HepG2 (cell line): Measurements from ENCODE around the gene MT1F. TPM values are rescaled to one million over a fixed set of nuclear protein-coding genes. Genes with fewer than 3 reads are reported as not detected.

ENCODE experiments used
- ATF4 ChIP-seq, 2 experiments: fragments of 450-650 bp in 1 of 2; sonication (generic) in 1 of 2; formaldehyde crosslinking; IDR thresholded peaks; 2 replicates each; pipeline versions ENCODE4 v1.5.0 to v1.8.0; 2020 to 2022; ENCODE audit warnings: mild to moderate bottlenecking in 1 of 2, missing genetic modification reagents in 1 of 2
- CENPT ChIP-seq: sonication (generic); formaldehyde crosslinking; IDR thresholded peaks from 2 replicates; pipeline ENCODE4 v1.8.0; 2022; ENCODE audit warnings: low read depth, mild to moderate bottlenecking, moderate library complexity, missing genetic modification reagents
- DBP ChIP-seq: sonication (generic); formaldehyde crosslinking; IDR thresholded peaks from 2 replicates; pipeline ENCODE4 v1.4.0; 2020; ENCODE audit warnings: missing genetic modification reagents; ENCODE audit errors: not compliant biosample characterization
- DZIP1 ChIP-seq: sonication (generic); formaldehyde crosslinking; IDR thresholded peaks from 2 replicates; pipeline ENCODE4 v1.5.0; 2020; ENCODE audit warnings: mild to moderate bottlenecking, missing genetic modification reagents
- HIVEP1 ChIP-seq: sonication (generic); formaldehyde crosslinking; IDR thresholded peaks from 2 replicates; pipeline ENCODE4 v1.4.0; 2020; ENCODE audit warnings: mild to moderate bottlenecking, missing genetic modification reagents
- HNRNPK ChIP-seq: fragments of 200-400 bp; formaldehyde crosslinking; IDR thresholded peaks from 2 replicates; pipeline ENCODE4 v1.6.1; 2018; ENCODE audit warnings: low read length, low read depth, moderate library complexity, mild to moderate bottlenecking; ENCODE audit not compliant: poor library complexity, severe bottlenecking
- REXO4 ChIP-seq: sonication (generic); formaldehyde crosslinking; IDR thresholded peaks from 2 replicates; pipeline ENCODE4 v1.8.0; 2022; ENCODE audit warnings: missing genetic modification reagents, mild to moderate bottlenecking, borderline replicate concordance
- SALL2 ChIP-seq: sonication (generic); formaldehyde crosslinking; IDR thresholded peaks from 2 replicates; pipeline ENCODE4 v1.8.1; 2023; ENCODE audit warnings: mild to moderate bottlenecking, missing genetic modification reagents, inconsistent platforms
- SMAD9 ChIP-seq: sonication (generic); formaldehyde crosslinking; IDR thresholded peaks from 2 replicates; pipeline ENCODE4 v1.5.1; 2020; ENCODE audit warnings: mild to moderate bottlenecking, missing genetic modification reagents
- TCF7 ChIP-seq: sonication (generic); IDR thresholded peaks from 2 replicates; pipeline ENCODE4 v1.6.1; 2016; ENCODE audit warnings: antibody characterized with exemption, low read depth
- TGIF2 ChIP-seq: IDR thresholded peaks from 2 replicates; pipeline ENCODE4 v1.6.1; 2016; ENCODE audit warnings: control low read depth, missing compliant biosample characterization
- ZBTB39 ChIP-seq: sonication (generic); formaldehyde crosslinking; IDR thresholded peaks from 2 replicates; pipeline ENCODE4 v1.5.0; 2020; ENCODE audit warnings: missing genetic modification reagents
- ZBTB7A ChIP-seq: sonication (generic); formaldehyde crosslinking; IDR thresholded peaks from 2 replicates; pipeline ENCODE4 v1.8.0; 2022; ENCODE audit warnings: mild to moderate bottlenecking, missing genetic modification reagents
- ZFP82 ChIP-seq: sonication (generic); formaldehyde crosslinking; IDR thresholded peaks from 2 replicates; pipeline ENCODE4 v1.5.1; 2020; ENCODE audit warnings: mild to moderate bottlenecking, missing genetic modification reagents, borderline replicate concordance
- ZNF275 ChIP-seq: sonication (generic); formaldehyde crosslinking; IDR thresholded peaks from 2 replicates; pipeline ENCODE4 v1.8.0; 2022; ENCODE audit warnings: missing genetic modification reagents, mild to moderate bottlenecking, inconsistent platforms, borderline replicate concordance
- ZNF354B ChIP-seq: sonication (generic); formaldehyde crosslinking; IDR thresholded peaks from 2 replicates; pipeline ENCODE4 v1.8.0; 2022; ENCODE audit warnings: mild to moderate bottlenecking, missing genetic modification reagents
- ZNF367 ChIP-seq: sonication (generic); formaldehyde crosslinking; IDR thresholded peaks from 2 replicates; pipeline ENCODE4 v1.4.0; 2020; ENCODE audit warnings: missing genetic modification reagents, borderline replicate concordance
- ZNF572 ChIP-seq: sonication (generic); formaldehyde crosslinking; IDR thresholded peaks from 2 replicates; pipeline ENCODE4 v1.5.1; 2020; ENCODE audit warnings: mild to moderate bottlenecking, missing genetic modification reagents
- polyA plus RNA-seq, 8 experiments: library from polyadenylated mRNA; depleted of rRNA in 3 of 8; stranded (reverse) in 7 of 8; unstranded in 1 of 8; fragments of >200 nt; fragmentation: Illumina TruSeq in 4 of 8; extraction: Trizol in 4 of 8; gene quantifications; 2 replicates each; pipeline versions ENCODE4 v1.2.1 to v1.2.3, GENCODE V29; 2011 to 2016; ENCODE audit warnings: low read depth in 4 of 8, missing spikeins in 1 of 8, mixed read lengths in 1 of 8; ENCODE audit not compliant: insufficient read depth in 1 of 8
- total RNA-seq, 5 experiments: library from RNA; depleted of rRNA; stranded (reverse); fragments of >200 nt; fragmentation: Illumina TruSeq; extraction: Trizol; gene quantifications; 2 replicates each; pipeline ENCODE4 v1.2.3, GENCODE V29; 2016; ENCODE audit warnings: low read depth in 1 of 5

The MT1F gene
- total and polyA plus RNA-seq, 2 of the 13 experiments (the other 11 are each of a cell fraction or from before 2014, with no cell fraction given): 1.9 to 169 TPM

- no peak for TF ChIP-seq DBP
- TF ChIP-seq REXO4 (CRISPR knock-in tag): no peak
- no peak for TF ChIP-seq ZNF275 (CRISPR knock-in tag)
- TF ChIP-seq CENPT (CRISPR knock-in tag): no peak
- no peak for TF ChIP-seq TCF7
- no peak for TF ChIP-seq TGIF2 (CRISPR knock-in tag)
- TF ChIP-seq ZBTB39 (CRISPR knock-in tag): no peak
- no peak for TF ChIP-seq ZNF367 (CRISPR knock-in tag)
- TF ChIP-seq ZBTB7A (CRISPR knock-in tag): no peak
- TF ChIP-seq HNRNPK: no peak
- TF ChIP-seq HIVEP1 (CRISPR knock-in tag): no peak
- TF ChIP-seq ATF4 (CRISPR knock-in tag; IDR thresholded peaks at IDR 0.05): no peak
- no peak for TF ChIP-seq ZNF572 (CRISPR knock-in tag)
- TF ChIP-seq DZIP1 (CRISPR knock-in tag): no peak
- TF ChIP-seq SMAD9 (CRISPR knock-in tag): no peak
- no peak; the same call in 1 of the 2 replicates for TF ChIP-seq SALL2 (CRISPR knock-in tag)
- TF ChIP-seq ZFP82 (CRISPR knock-in tag): no peak
- no peak for TF ChIP-seq ZNF354B (CRISPR knock-in tag)
These were observed 10.1 kb downstream of the MT1F start, which contains the start of gene MT1G (continued) for GRCh38 chr16:56667581-56668571.
